CD1c-positive myeloid dendritic cell (primary cell): Measurements from ENCODE around the gene WDR43.

Experiments
- DNase-seq: peaks from one replicate; pipeline ENCODE4 v3.0.0-alpha.2; 2016; ENCODE audit errors: extremely low spot score

Gene WDR43

DNA sequence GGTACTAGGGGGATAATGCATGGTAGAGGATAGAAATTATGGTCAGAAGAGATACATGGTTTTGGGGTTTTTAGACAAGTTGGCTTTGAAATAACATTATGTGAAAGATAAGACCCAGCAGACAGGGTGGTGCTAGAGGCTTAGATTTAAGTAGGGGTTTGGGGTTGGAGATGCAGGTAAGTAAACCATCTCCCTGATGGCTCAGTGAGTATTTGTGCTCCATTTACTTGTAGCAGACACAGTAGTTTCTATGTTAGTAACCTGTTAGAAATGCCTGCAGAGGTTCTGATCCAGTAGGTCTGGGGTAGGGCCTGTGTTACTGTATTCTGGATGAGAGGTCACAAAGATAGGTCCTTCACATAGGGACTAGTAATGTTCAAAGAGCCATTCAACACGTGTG, 13.7 kb downstream of the WDR43 start:
- DNase-seq, result no peak

DNA sequence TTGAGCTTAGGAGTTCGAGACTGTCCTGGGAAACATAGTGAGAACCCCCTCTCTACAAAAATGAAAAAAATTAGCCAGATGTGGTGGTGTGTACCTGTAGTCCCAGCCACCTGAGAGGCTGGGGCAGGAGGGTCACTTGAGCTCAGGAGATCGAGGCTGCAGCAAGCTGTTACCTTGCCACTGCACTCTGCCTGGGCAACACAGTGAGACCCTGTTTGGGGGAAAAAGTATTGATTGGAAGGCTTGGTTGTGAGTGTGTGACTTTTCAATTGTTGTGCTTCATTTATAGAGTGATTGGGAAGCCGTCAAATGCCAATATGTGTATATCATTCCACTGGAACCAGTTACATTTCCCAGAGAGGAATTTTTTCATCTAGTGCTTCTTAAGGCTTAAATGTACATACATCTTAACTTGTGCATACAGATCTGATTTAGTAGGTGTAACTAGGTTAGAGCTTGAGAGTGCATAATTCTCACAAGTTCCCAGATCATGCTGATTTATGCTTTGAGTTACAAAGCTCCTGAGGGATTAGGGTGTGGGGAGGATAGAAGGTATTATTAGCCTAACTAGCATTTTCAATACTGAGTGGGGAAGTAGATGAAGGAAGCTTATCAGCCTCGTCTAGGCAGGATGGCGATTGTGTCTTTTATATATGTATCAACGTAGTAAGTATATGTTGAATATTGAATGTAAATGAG, 15.3 kb downstream of the WDR43 start:
- DNase-seq, result no peak

DNA sequence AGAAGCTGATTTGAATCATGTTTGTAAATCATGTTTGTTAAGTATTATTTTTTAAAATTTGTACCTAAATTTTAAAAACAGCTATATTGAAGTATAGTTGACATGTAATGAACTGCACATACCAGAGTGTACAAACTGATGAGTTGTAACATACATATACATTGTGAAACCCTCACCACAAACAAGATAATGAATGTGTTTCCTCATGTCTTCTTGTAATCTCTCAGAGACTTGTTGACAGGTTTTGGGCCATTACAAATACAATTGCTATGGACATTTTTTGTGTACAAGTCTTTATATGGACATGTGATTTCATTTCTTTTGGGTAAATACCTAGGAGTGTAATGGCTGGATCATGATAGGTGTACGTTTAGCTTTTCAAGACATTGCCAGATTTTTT, 21.5 kb downstream of the WDR43 start:
- no peak for DNase-seq

GRCh38 chr2:28926847-28927246, 32.4 kb downstream of the WDR43 start:
- no peak for DNase-seq

DNA sequence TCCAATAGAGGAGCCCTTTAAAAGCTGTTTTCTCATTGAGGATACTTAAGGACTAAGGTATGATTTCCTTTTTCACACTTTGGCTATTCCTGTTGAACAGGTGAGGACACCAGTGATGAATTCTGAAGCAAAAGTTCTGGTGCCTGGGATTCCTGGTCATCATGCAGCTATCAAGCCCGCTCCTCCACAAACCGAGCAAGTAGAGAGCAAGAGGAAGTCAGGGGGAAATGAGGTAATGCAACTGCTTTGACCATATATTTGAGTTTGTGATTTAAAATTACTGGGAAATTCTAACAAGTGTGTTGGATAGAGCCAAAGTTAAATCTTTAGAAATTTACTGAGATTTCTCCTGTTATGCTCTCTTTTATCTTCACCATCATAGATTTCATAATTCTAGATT, 33.0 kb downstream of the WDR43 start:
- no peak for DNase-seq

- no peak for DNase-seq
Observed at GRCh38 chr2:28927878-28928277, 33.4 kb downstream of the WDR43 start.

DNA sequence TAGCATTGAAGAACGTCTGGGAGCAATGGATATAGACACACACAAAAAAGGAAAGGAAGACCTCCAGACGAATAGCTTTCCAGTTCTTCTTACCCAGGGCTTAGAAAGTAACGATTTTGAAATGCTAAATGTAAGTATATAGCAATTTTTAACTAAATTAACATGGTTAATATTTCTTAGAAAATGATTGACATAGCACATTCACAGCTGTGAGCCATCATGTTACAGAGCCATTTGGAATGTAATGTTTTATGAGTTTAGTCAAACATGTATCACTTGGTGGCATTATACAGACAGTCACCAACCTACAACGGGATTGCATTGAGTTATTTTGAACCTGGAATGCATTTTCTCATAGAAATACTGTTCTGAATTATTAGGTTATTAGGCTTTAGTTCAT, 35.1 kb downstream of the WDR43 start:
- DNase-seq, result no peak

- DNase-seq, result no peak
Observed at GRCh38 chr2:28930205-28930604, 35.7 kb downstream of the WDR43 start.

DNA sequence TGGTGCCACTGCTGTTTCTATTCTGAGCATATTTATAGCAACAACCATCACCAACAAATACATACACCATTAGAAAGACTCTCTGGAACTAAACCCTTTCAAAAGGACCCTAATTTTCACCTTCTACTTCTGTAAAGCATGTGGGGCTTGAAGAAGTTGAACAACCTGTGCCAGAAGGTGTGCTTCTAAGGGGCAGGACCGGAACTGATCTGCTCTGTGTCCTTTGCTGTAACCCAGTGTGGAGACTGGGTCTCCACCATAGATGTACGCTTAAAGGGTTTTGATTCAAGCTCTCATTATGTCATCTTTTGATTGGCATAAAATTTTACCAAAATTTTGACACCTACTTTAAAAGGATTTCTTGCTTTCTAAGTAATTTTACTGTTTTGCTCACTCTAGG, 40.3 kb downstream of the WDR43 start:
- DNase-seq, result no peak

- no peak for DNase-seq
Observed at GRCh38 chr2:28941008-28941407, 46.5 kb downstream of the WDR43 start.

GRCh38 chr2:28944535-28945248, 50.2 kb downstream of the WDR43 start:
- no peak for DNase-seq

- no peak for DNase-seq
Observed at GRCh38 chr2:28948160-28948559, 53.7 kb downstream of the WDR43 start.

- DNase-seq, result no peak
Observed at GRCh38 chr2:28949190-28949589, 54.7 kb downstream of the WDR43 start.

DNA sequence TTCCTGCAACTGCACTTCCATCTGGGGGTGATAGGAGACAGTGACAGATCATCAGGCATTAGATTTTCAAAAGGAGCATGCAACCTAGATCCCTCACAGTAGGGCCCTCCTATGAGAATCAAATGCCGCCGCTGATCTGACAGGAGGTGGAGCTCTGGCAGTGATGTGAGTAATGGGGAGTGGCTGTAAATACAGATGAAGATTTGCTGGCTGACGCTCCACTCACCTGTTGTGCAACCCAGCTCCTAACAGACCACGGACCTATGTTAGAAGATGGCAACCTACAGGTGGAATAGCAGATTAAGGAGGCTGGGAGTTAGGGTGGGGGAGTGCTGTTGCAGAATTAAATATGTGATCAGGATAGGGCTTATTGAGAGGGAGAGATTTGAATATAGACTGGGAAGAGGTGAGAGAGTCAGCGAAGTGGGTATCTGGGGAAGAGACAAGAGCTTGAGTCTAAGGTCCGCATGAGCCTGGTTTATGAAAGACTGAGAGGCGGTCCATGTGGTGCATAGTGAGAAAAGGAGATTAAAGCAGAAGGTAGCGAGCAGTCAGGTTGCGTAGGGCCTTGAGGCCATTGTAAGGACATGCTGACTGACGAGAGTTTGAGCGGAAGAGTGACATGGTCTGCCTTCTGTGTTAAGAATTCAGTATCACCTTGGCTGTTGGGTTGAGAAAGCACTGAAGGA, 55.3 kb downstream of the WDR43 start:
- DNase-seq, result no peak

DNA sequence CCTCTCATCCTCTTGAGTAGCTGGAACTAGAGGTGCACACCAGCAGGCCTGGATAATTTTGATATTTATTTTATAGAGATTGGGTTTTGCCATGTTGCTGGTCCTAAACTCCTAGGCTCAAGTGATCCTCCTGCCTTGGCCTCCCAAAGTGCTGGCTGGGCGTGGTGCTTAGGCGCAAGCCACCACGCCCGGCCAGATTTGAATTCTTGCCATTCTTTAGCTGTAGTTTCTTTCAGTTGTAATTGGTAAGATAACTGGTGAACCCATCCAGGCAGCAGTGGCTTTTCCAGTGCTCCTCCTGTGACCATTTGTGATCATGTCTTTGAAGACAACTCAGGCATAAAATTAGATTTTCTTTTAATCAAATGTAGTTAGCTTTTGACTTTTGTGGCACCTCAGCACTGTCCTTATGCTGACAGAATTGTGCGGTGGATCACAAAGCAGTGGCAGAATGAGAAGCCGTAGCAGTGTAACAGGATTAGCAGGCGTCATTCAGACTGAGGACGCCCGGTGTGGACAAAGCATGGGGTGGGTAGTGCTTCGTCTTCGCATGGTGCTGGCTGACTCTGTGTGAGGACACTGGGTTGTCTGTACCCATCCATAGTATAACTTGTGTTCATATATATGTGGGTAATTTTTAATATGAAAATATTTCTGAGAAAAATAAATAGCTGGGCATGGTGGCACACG, 56.6 kb downstream of the WDR43 start:
- no peak for DNase-seq

DNA sequence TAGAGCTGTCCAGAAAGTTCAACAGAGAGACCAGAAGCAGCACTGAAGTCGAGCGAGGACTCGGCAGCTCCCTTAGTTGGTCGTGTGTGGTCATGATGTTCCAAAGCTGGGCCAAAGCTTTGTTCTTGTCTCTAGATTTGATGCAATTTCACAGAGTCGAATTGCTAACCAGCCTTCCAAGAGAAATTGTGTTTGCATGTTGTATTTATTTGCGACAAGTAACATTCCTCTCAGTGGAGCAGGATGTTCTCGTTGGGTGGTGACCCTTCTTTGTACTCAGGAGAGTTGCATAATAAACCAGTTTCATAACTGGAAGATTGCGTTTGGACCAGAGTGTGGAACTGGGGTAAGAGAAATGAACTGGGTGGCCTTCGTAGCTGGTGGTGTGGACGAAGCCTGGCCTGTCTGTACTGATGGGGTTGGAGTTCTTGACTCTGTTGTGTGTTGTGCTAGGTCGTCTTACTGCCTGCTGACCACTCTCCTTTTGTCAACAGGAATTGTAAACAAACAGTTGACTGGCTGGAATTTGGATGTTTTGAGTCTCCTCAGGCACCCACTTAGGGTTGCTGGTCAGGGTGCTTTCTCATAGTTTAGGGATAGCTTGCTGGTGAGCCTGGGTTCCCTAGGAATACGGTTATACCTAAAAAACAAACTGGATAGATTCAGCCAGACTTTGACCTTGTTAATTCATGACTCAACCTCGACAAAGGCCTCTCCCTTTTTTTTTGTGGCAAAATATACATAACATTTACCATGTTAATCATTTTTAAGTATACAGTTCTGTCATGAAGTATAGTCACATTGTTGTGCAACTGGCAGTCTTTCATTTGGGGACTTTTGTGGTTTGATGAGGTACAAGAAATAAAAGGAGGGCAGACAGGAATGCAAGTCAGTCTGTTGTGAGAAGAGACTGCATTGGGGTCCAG, 57.7 kb downstream of the WDR43 start:
- DNase-seq, result peak; percentile 51

DNA sequence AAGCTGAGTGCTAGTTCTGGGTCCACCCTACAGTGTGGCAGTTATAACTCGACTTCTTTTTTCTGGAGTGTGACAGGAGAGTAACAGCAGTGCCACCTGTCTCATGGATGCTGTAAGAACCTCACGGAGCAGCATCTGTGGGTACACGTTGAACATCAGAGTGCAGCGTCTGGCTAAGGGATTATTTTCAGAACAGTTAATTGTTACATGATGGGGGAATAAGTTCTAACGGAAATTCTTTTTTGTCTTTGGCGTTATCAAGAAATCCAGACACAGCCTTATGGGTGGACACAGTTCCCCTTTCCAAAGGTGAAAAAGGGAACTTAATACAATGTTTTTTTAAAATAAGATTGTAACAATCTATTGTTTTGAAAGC, 58.4 kb downstream of the WDR43 start:
- peak; percentile 58 for DNase-seq

- DNase-seq, result no peak
Observed at GRCh38 chr2:28955467-28955866, 61.0 kb downstream of the WDR43 start.

DNA sequence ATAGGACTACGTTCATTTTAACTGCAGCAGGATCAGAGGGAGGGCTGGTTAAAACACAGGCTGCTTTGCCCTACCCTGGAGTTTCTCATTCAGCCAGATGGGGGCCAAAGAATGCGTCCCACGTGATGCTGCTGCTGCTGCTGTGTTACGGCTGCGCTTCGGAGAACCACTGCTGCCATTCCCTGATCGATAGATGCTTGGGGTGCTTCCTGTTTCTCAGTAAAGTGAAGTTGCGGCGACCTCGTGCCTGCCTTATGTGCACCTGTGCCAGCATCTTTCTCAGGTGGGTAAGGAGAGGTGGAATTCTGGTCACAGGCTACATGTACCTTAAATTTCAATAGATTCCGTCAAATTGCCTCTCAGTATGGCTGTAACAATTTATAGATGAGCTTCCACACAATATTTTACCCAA, 62.0 kb downstream of the WDR43 start:
- peak; percentile 34 for DNase-seq

DNA sequence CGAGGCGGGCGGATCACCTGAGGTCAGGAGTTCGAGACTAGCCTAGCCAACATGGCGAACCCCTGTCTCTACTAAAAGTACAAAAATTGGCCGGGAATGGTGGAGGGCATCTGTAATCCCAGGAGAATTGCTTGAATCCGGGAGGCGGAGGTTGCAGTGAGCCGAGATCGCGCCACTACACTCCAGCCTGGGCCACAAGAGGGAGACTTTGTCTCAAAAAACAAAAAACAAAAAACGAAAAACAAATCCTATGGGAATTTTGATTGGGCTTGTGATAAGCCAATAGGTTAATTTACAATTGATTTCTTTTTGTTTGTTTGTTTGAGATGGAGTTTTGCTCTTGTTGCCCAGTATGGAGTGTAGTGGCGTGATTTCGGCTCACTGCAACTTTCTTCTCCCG, 62.4 kb downstream of the WDR43 start:
- no peak for DNase-seq

DNA sequence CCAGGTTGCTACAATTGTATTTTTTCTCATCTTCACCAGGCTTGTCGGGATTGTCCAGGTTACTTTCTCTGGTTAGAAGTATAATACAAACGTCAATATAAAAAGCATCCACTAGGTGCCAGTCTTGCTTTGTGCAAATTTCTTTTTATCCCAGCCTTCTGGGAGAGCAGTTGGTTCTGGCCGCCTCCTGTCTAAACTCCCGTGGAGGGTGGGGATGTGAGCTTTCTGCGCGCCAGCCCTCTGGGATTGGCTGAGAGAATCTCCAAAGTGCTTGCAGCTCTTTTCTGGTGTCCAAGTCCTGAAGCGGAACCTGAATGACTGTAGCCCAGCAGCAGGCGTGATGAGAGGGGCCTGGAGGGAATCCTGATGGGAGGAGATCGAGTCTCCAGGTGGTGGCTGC, 64.2 kb downstream of the WDR43 start:
- DNase-seq, result peak; percentile 82
